HepG2 (cell line): ENCODE results near the gene CCDC174. TPM values are rescaled to one million over a fixed set of nuclear protein-coding genes. Genes with fewer than 3 reads are reported as not detected.

Experiments used
- BORCS8-MEF2B ChIP-seq: sonication (generic); formaldehyde crosslinking; IDR thresholded peaks from 2 replicates; pipeline ENCODE4 v1.8.0; 2022; ENCODE audit warnings: mild to moderate bottlenecking, missing genetic modification reagents
- FOXK1 ChIP-seq: sonication (generic); formaldehyde crosslinking; IDR thresholded peaks from 2 replicates; pipeline ENCODE4 v1.4.0; 2020; ENCODE audit warnings: low read depth, missing genetic modification reagents, borderline replicate concordance
- GFI1 ChIP-seq: sonication (generic); formaldehyde crosslinking; IDR thresholded peaks from 2 replicates; pipeline ENCODE4 v1.5.0; 2020; ENCODE audit warnings: missing genetic modification reagents, mild to moderate bottlenecking, borderline replicate concordance
- HIVEP1 ChIP-seq: sonication (generic); formaldehyde crosslinking; IDR thresholded peaks from 2 replicates; pipeline ENCODE4 v1.4.0; 2020; ENCODE audit warnings: mild to moderate bottlenecking, missing genetic modification reagents
- MEIS1 ChIP-seq: sonication (generic); formaldehyde crosslinking; IDR thresholded peaks from 2 replicates; pipeline ENCODE4 v1.9.0; 2021; ENCODE audit warnings: mild to moderate bottlenecking, missing genetic modification reagents, moderate library complexity, borderline replicate concordance
- TSC22D2 ChIP-seq: sonication (generic); formaldehyde crosslinking; IDR thresholded peaks from 2 replicates; pipeline ENCODE4 v1.5.1; 2020; ENCODE audit warnings: missing genetic modification reagents, mild to moderate bottlenecking, borderline replicate concordance
- ZBTB3 ChIP-seq: sonication (generic); formaldehyde crosslinking; IDR thresholded peaks from 2 replicates; pipeline ENCODE4 v1.4.0; 2020; ENCODE audit warnings: low read depth, mild to moderate bottlenecking, moderate library complexity, missing genetic modification reagents, borderline replicate concordance
- ZNF430 ChIP-seq: sonication (generic); formaldehyde crosslinking; IDR thresholded peaks from 2 replicates; pipeline ENCODE4 v1.9.0; 2021; ENCODE audit warnings: mild to moderate bottlenecking, missing genetic modification reagents
- ZNF570 ChIP-seq: sonication (generic); formaldehyde crosslinking; IDR thresholded peaks from 2 replicates; pipeline ENCODE4 v1.4.0; 2020; ENCODE audit warnings: mild to moderate bottlenecking, missing genetic modification reagents, borderline replicate concordance
- polyA plus RNA-seq, 8 experiments: library from polyadenylated mRNA; depleted of rRNA in 3 of 8; stranded (reverse) in 7 of 8; unstranded in 1 of 8; fragments of >200 nt; fragmentation: Illumina TruSeq in 4 of 8; extraction: Trizol in 4 of 8; gene quantifications; 2 replicates each; pipeline versions ENCODE4 v1.2.1 to v1.2.3, GENCODE V29; 2011 to 2016; ENCODE audit warnings: low read depth in 4 of 8, missing spikeins in 1 of 8, mixed read lengths in 1 of 8; ENCODE audit not compliant: insufficient read depth in 1 of 8
- total RNA-seq, 5 experiments: library from RNA; depleted of rRNA; stranded (reverse); fragments of >200 nt; fragmentation: Illumina TruSeq; extraction: Trizol; gene quantifications; 2 replicates each; pipeline ENCODE4 v1.2.3, GENCODE V29; 2016; ENCODE audit warnings: low read depth in 1 of 5
- TF ChIP-seq, protein P1 (sequence below): sonication (generic); formaldehyde crosslinking; IDR thresholded peaks from 2 replicates; pipeline ENCODE4 v1.4.0; 2020; ENCODE audit warnings: missing genetic modification reagents
- TF ChIP-seq, protein P2 (sequence below): sonication (generic); formaldehyde crosslinking; IDR thresholded peaks from 2 replicates; pipeline ENCODE4 v1.5.0; 2020; ENCODE audit warnings: mild to moderate bottlenecking, missing genetic modification reagents
- TF ChIP-seq, protein P3 (sequence below): sonication (generic); formaldehyde crosslinking; IDR thresholded peaks from 2 replicates; pipeline ENCODE4 v1.8.0; 2022; ENCODE audit warnings: mild to moderate bottlenecking, missing genetic modification reagents, moderate library complexity
- TF ChIP-seq, protein P4 (sequence below): IDR thresholded peaks from 2 replicates; pipeline ENCODE4 v1.6.1; 2016; ENCODE audit warnings: missing biosample characterization, missing genetic modification reagents, low read depth
- TF ChIP-seq, protein P5 (sequence below): sonication (generic); formaldehyde crosslinking; IDR thresholded peaks from 2 replicates; pipeline ENCODE4 v1.4.0; 2020; ENCODE audit warnings: missing genetic modification reagents

The CCDC174 gene
- total and polyA plus RNA-seq, 2 of the 13 experiments (the other 11 are each of a cell fraction or from before 2014, with no cell fraction given), result 5.4 to 11.0 TPM

DNA sequence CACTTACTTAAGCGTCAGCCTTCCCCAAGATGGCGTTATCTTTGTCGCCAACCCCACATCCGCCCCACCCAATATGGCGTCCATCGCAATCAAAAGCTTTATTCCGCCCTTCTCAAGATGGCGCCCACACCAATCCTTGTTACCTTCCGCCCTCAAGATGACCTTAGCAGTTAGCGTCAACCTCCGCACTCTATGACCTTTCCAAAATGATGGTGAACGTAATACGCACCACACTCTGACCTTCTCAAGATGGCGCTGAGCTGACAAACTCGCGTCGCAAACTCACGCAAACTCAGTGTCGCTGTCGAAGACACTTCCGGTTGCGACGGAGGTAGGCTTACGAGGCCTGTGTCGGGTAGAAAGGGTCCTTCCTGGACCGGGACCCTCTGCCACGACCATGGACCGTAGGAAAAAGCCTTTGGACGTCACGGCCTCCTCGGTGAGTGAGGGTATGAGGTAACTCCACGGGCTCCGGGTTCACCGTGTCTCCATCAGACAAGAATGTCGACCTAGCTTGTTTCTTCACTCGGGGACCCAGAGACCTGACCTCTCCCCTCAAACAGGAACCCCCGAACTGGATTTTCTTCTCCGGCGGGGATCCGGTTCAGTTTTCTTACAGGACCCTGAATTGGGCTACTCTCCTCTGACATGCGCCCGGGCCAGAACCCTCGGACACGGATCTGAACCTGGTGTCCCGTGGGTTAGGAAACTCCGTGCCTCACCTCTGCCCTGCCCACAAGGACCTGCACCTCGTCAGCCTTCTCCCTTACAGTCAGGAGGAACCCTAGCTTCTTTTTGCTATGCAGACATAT, at the start of gene CCDC174 (continued):
- TF ChIP-seq, protein P1, sequence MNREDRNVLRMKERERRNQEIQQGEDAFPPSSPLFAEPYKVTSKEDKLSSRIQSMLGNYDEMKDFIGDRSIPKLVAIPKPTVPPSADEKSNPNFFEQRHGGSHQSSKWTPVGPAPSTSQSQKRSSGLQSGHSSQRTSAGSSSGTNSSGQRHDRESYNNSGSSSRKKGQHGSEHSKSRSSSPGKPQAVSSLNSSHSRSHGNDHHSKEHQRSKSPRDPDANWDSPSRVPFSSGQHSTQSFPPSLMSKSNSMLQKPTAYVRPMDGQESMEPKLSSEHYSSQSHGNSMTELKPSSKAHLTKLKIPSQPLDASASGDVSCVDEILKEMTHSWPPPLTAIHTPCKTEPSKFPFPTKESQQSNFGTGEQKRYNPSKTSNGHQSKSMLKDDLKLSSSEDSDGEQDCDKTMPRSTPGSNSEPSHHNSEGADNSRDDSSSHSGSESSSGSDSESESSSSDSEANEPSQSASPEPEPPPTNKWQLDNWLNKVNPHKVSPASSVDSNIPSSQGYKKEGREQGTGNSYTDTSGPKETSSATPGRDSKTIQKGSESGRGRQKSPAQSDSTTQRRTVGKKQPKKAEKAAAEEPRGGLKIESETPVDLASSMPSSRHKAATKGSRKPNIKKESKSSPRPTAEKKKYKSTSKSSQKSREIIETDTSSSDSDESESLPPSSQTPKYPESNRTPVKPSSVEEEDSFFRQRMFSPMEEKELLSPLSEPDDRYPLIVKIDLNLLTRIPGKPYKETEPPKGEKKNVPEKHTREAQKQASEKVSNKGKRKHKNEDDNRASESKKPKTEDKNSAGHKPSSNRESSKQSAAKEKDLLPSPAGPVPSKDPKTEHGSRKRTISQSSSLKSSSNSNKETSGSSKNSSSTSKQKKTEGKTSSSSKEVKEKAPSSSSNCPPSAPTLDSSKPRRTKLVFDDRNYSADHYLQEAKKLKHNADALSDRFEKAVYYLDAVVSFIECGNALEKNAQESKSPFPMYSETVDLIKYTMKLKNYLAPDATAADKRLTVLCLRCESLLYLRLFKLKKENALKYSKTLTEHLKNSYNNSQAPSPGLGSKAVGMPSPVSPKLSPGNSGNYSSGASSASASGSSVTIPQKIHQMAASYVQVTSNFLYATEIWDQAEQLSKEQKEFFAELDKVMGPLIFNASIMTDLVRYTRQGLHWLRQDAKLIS (CRISPR knock-in tag), result no peak
- TF ChIP-seq ZNF430 (CRISPR knock-in tag), result peak; percentile 21; the same call in 1 of the 2 replicates
- TF ChIP-seq, protein P2, sequence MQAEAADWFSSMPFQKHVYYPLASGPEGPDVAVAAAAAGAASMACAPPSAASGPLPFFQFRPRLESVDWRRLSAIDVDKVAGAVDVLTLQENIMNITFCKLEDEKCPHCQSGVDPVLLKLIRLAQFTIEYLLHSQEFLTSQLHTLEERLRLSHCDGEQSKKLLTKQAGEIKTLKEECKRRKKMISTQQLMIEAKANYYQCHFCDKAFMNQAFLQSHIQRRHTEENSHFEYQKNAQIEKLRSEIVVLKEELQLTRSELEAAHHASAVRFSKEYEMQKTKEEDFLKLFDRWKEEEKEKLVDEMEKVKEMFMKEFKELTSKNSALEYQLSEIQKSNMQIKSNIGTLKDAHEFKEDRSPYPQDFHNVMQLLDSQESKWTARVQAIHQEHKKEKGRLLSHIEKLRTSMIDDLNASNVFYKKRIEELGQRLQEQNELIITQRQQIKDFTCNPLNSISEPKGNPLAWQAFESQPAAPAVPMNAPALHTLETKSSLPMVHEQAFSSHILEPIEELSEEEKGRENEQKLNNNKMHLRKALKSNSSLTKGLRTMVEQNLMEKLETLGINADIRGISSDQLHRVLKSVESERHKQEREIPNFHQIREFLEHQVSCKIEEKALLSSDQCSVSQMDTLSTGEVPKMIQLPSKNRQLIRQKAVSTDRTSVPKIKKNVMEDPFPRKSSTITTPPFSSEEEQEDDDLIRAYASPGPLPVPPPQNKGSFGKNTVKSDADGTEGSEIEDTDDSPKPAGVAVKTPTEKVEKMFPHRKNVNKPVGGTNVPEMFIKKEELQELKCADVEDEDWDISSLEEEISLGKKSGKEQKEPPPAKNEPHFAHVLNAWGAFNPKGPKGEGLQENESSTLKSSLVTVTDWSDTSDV (CRISPR knock-in tag), result no peak
- no peak; the same call in 1 of the 2 replicates for TF ChIP-seq ZBTB3 (CRISPR knock-in tag)
- TF ChIP-seq HIVEP1, result peak; percentile 18; the same call in 1 of the 2 replicates
- peak; percentile 65 for TF ChIP-seq BORCS8-MEF2B (CRISPR knock-in tag)
- TF ChIP-seq, protein P3, sequence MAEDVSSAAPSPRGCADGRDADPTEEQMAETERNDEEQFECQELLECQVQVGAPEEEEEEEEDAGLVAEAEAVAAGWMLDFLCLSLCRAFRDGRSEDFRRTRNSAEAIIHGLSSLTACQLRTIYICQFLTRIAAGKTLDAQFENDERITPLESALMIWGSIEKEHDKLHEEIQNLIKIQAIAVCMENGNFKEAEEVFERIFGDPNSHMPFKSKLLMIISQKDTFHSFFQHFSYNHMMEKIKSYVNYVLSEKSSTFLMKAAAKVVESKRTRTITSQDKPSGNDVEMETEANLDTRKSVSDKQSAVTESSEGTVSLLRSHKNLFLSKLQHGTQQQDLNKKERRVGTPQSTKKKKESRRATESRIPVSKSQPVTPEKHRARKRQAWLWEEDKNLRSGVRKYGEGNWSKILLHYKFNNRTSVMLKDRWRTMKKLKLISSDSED (CRISPR knock-in tag), result no peak
- TF ChIP-seq ZNF570 (CRISPR knock-in tag), result no peak
- TF ChIP-seq, protein P4, sequence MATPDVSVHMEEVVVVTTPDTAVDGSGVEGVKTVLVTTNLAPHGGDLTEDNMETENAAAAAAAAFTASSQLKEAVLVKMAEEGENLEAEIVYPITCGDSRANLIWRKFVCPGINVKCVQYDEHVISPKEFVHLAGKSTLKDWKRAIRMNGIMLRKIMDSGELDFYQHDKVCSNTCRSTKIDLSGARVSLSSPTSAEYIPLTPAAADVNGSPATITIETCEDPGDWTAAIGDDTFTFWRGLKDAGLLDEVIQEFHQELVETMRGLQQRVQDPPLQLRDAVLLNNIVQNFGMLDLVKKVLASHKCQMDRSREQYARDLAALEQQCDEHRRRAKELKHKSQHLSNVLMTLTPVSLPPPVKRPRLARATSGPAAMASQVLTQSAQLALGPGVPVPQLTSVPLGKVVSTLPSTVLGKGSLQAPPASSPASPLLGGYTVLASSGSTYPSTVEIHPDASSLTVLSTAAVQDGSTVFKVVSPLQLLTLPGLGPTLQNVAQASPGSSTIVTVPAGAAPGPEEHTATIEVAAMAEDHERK (CRISPR knock-in tag), result peak; percentile 93
- peak; percentile 94 for TF ChIP-seq FOXK1 (CRISPR knock-in tag)
- TF ChIP-seq GFI1 (CRISPR knock-in tag), result peak; percentile 33; the same call in 1 of the 2 replicates
- 0 out of 2 replicates have a peak, but pooled peaks have one; percentile 6 for TF ChIP-seq TSC22D2
- TF ChIP-seq MEIS1, result peak; percentile 92; the same call in 1 of the 2 replicates
- TF ChIP-seq, protein P5, sequence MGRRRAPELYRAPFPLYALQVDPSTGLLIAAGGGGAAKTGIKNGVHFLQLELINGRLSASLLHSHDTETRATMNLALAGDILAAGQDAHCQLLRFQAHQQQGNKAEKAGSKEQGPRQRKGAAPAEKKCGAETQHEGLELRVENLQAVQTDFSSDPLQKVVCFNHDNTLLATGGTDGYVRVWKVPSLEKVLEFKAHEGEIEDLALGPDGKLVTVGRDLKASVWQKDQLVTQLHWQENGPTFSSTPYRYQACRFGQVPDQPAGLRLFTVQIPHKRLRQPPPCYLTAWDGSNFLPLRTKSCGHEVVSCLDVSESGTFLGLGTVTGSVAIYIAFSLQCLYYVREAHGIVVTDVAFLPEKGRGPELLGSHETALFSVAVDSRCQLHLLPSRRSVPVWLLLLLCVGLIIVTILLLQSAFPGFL (CRISPR knock-in tag), result no peak
